ENCODE data around the gene NACC1. TPM values are rescaled to one million over a fixed set of nuclear protein-coding genes. Genes with fewer than 3 reads are reported as not detected.

NACC1 gene
- total RNA-seq, 4 donors from 2014 or later = 31.6 to 54.2 (median 36.5) TPM

GRCh38 chr19:13071444-13072187, 46.4 kb upstream of the NACC1 start:
- H3K9me3 ChIP-seq = no peaks in the 10 kb centered on the region
- peak overlapping the region in 1 of 4 donors; percentile 41 for H3K27ac ChIP-seq
- peaks cover 0 to 7% (median 0%) of the 10 kb centered on the region in 4 donors for H3K36me3 ChIP-seq
- no peak for TF ChIP-seq EP300 (IDR thresholded peaks at IDR 0.05; ENCODE audit: low read depth)
- no peak for TF ChIP-seq POLR2A (IDR thresholded peaks at IDR 0.05)
- TF ChIP-seq CTCF (IDR thresholded peaks at IDR 0.05) = no peak
- no peak for TF ChIP-seq POLR2AphosphoS5 (IDR thresholded peaks at IDR 0.05)
- H3K4me1 ChIP-seq = peaks cover 32 to 46% (median 39%) of the 10 kb centered on the region in 4 donors
- no peak for DNase-seq
- intact Hi-C loops (cut with DNase I; ENCODE audit: low total_unique reads) = no loop called here
- in situ Hi-C loops (cut with MboI; ENCODE audit: low pct_ligation_motif_present in 1 of 4, low pct_unique_long_range_greater_than_20kb in 1 of 4, low sequenced_read_pairs in 3 of 4) = no loop called here
- WGBS, 2 donors (ENCODE audit: low coverage in 1 of 2) = 58 to 74% methylated on average over 4 to 9 of the region's 9 CpGs
- H3K4me3 ChIP-seq = no peak overlapping the region
- H3K27me3 ChIP-seq = no peaks in the 10 kb centered on the region

GRCh38 chr19:13072188-13072908, 45.7 kb upstream of the NACC1 start:
- no peak for DNase-seq
- intact Hi-C loops (cut with DNase I; ENCODE audit: low total_unique reads) (no loop called here), in situ Hi-C loops (cut with MboI; ENCODE audit: low pct_ligation_motif_present in 1 of 4, low pct_unique_long_range_greater_than_20kb in 1 of 4, low sequenced_read_pairs in 3 of 4) (no loop called here)
- Histone ChIP-seq H3K27ac (peak overlapping the region in 1 of 4 donors; percentile 41), H3K9me3 (no peaks in the 10 kb centered on the region), H3K4me3 (no peak overlapping the region), H3K4me1 (peaks cover 32 to 46% (median 40%) of the 10 kb centered on the region in 4 donors), H3K36me3 (peaks cover 0 to 7% (median 0%) of the 10 kb centered on the region in 4 donors), H3K27me3 (no peaks in the 10 kb centered on the region)
- WGBS, 2 donors (ENCODE audit: low coverage in 1 of 2) = 79 to 90% methylated on average over 2 to 9 of the region's 9 CpGs
- no peak for TF ChIP-seq CTCF (IDR thresholded peaks at IDR 0.05)
- TF ChIP-seq EP300 (IDR thresholded peaks at IDR 0.05; ENCODE audit: low read depth) = no peak
- no peak for TF ChIP-seq POLR2A (IDR thresholded peaks at IDR 0.05)
- no peak for TF ChIP-seq POLR2AphosphoS5 (IDR thresholded peaks at IDR 0.05)

GRCh38 chr19:13073263-13073662, 44.8 kb upstream of the NACC1 start:
- H3K9me3 ChIP-seq = no peaks in the 10 kb centered on the region
- H3K4me1 ChIP-seq = peaks cover 33 to 46% (median 40%) of the 10 kb centered on the region in 4 donors
- in situ Hi-C loops (cut with MboI; ENCODE audit: low pct_ligation_motif_present in 1 of 4, low pct_unique_long_range_greater_than_20kb in 1 of 4, low sequenced_read_pairs in 3 of 4) (no loop called here), intact Hi-C loops (cut with DNase I; ENCODE audit: low total_unique reads) (no loop called here)
- TF ChIP-seq POLR2AphosphoS5 (IDR thresholded peaks at IDR 0.05) = no peak
- TF ChIP-seq POLR2A (IDR thresholded peaks at IDR 0.05) = no peak
- TF ChIP-seq EP300 (IDR thresholded peaks at IDR 0.05; ENCODE audit: low read depth) = no peak
- TF ChIP-seq CTCF (IDR thresholded peaks at IDR 0.05) = no peak
- no peaks in the 10 kb centered on the region for H3K27me3 ChIP-seq
- H3K4me3 ChIP-seq = no peak overlapping the region
- WGBS, 2 donors (ENCODE audit: low coverage in 1 of 2) = 60 to 75% methylated on average over 1 to 5 of the region's 5 CpGs
- H3K27ac ChIP-seq = peak overlapping the region in 2 of 4 donors; percentile 4 to 21
- peaks cover 0 to 7% (median 0%) of the 10 kb centered on the region in 4 donors for H3K36me3 ChIP-seq
- DNase-seq = no peak

- Histone ChIP-seq H3K36me3 (peaks cover 0 to 7% (median 0%) of the 10 kb centered on the region in 4 donors), H3K27ac (no peak overlapping the region), H3K4me1 (peaks cover 37 to 46% (median 41%) of the 10 kb centered on the region in 4 donors), H3K4me3 (no peak overlapping the region), H3K27me3 (no peaks in the 10 kb centered on the region), H3K9me3 (no peaks in the 10 kb centered on the region)
- in situ Hi-C loops (cut with MboI; ENCODE audit: low pct_ligation_motif_present in 1 of 4, low pct_unique_long_range_greater_than_20kb in 1 of 4, low sequenced_read_pairs in 3 of 4) = no loop called here
- TF ChIP-seq POLR2A (IDR thresholded peaks at IDR 0.05) (no peak), EP300 (IDR thresholded peaks at IDR 0.05; ENCODE audit: low read depth) (no peak), POLR2AphosphoS5 (IDR thresholded peaks at IDR 0.05) (no peak), CTCF (IDR thresholded peaks at IDR 0.05) (no peak)
- 77 to 89% methylated on average over 3 to 4 of the region's 4 CpGs for WGBS, 2 donors (ENCODE audit: low coverage in 1 of 2)
- DNase-seq = no peak
- intact Hi-C loops (cut with DNase I; ENCODE audit: low total_unique reads) = no loop called here
Observed at GRCh38 chr19:13074378-13074777, 43.7 kb upstream of the NACC1 start.

Data from transverse colon (tissue), 4 donors.